Sigmoid colon (tissue), 7 donors: Measurements from ENCODE around the gene GDF15. TPM values are rescaled to one million over a fixed set of nuclear protein-coding genes. Genes with fewer than 3 reads are reported as not detected.
"Not testable (repeated sequence)": the region's sequence is repeated elsewhere in the genome, so short reads cannot be mapped to it uniquely, and the experiment has no call there.

Experiments
- DNase-seq: peaks from one replicate; pipeline ENCODE4 v3.0.0-alpha.2; 2019
- H3K27ac ChIP-seq, 4 donors: fragments of 200-600 bp; sonication (generic); one replicate each; pipeline ENCODE4 v1.5.1; 2016 to 2019; ENCODE audit warnings: mild to moderate bottlenecking in 1 of 4
- H3K27me3 ChIP-seq, 3 donors: fragments of 200-600 bp; sonication (generic); one replicate each; pipeline ENCODE4 v1.5.1; 2019; ENCODE audit warnings: mild to moderate bottlenecking in 1 of 3
- H3K36me3 ChIP-seq, 4 donors: fragments of 200-600 bp; sonication (generic); one replicate each; pipeline ENCODE4 v1.5.1; 2016 to 2019
- H3K4me1 ChIP-seq, 4 donors: fragments of 200-600 bp; sonication (generic); one replicate each; pipeline ENCODE4 v1.5.1; 2017 to 2019
- H3K4me3 ChIP-seq, 4 donors: fragments of 200-600 bp; sonication (generic); one replicate each; pipeline ENCODE4 v1.5.1; 2017 to 2019; ENCODE audit warnings: mild to moderate bottlenecking in 2 of 4, moderate library complexity in 1 of 4
- H3K9me3 ChIP-seq, 4 donors: fragments of 200-600 bp in 3 of 4; sonication (generic) in 3 of 4; one replicate each; pipeline versions ENCODE4 v1.5.1 to v1.6.1; 2013 to 2019
- CTCF ChIP-seq, 4 experiments: fragments of 450-650 bp in 3 of 4; fragments of 200-600 bp in 1 of 4; IDR thresholded peaks; one replicate each; pipeline ENCODE4 v1.5.1; 2016 to 2019; ENCODE audit warnings: antibody characterized with exemption in 4 of 4, mild to moderate bottlenecking in 3 of 4, moderate library complexity in 2 of 4
- EP300 ChIP-seq, 4 donors: sonication (generic); formaldehyde crosslinking; IDR thresholded peaks; one replicate each; pipeline ENCODE4 v1.6.1; 2017; ENCODE audit warnings: antibody characterized with exemption in 4 of 4
- POLR2A ChIP-seq, 2 donors: fragments of 450-650 bp; IDR thresholded peaks; one replicate each; pipeline ENCODE4 v1.6.1; 2016; ENCODE audit warnings: antibody characterized with exemption in 2 of 2, mild to moderate bottlenecking in 2 of 2, moderate library complexity in 2 of 2
- POLR2AphosphoS5 ChIP-seq, 4 donors: sonication (generic); formaldehyde crosslinking; IDR thresholded peaks; one replicate each; pipeline ENCODE4 v1.6.1; 2017; ENCODE audit warnings: antibody characterized with exemption in 4 of 4
- WGBS, 2 donors: extraction: QIAGEN DNeasy Blood & Tissue Kit; methylation state at CpG; one replicate each; pipeline ENCODE4 v1.1.7; 2013; 5-methylcytosine and 5-hydroxymethylcytosine counted together
- intact Hi-C: fragments of 100-400 bp; cut with DNase I; formaldehyde crosslinking; loops from one replicate; pipeline ENCODE4 v1.15.1; 2023
- polyA plus RNA-seq, 3 donors: library from polyadenylated mRNA; stranded (reverse); fragments of 200-250 nt; gene quantifications; one replicate each; pipeline ENCODE4 v1.2.3, GENCODE V29; 2013
- total RNA-seq, 4 donors: library from RNA; depleted of rRNA; stranded (reverse); fragments of >200 nt; gene quantifications; one replicate each; pipeline ENCODE4 v1.1.0, GENCODE V29; 2016
- donor health status: healthy with polysubstance abuse.
- donor health status: Bipolar disorder and iron deficiency.
- donor health status: healthy.

GDF15 gene
- total and polyA plus RNA-seq, 7 donors = 1.1 to 79.7 (median 7.2) TPM

- Histone ChIP-seq H3K27ac (peak overlapping the region in 3 of 4 donors; percentile 64 to 75 (median 70)), H3K4me3 (no peak overlapping the region), H3K4me1 (peaks cover 0 to 16% (median 13%) of the 10 kb centered on the region in 4 donors), H3K36me3 (peaks cover 0 to 46% (median 0%) of the 10 kb centered on the region in 4 donors), H3K27me3 (no peaks in the 10 kb centered on the region), H3K9me3 (no peaks in the 10 kb centered on the region)
- DNase-seq = no peak
- WGBS, 2 donors = 59 to 86% methylated on average over 6 of the region's 6 CpGs
- TF ChIP-seq EP300 (IDR thresholded peaks at IDR 0.05) (no peak), POLR2A (IDR thresholded peaks at IDR 0.05) (no peak), CTCF (IDR thresholded peaks at IDR 0.05) (no peak), POLR2AphosphoS5 (IDR thresholded peaks at IDR 0.05) (no peak)
- intact Hi-C loops = no loop called here
Observed at GRCh38 chr19:18363787-18364186, 22.2 kb upstream of the GDF15 start.

GRCh38 chr19:18364277-18364825 is 21.6 kb upstream of the GDF15 start:
- H3K9me3 ChIP-seq, DNase-seq, H3K27me3 ChIP-seq, intact Hi-C loops: not testable (repeated sequence)
- peaks cover 0 to 16% (median 13%) of the 10 kb centered on the region in 4 donors for H3K4me1 ChIP-seq
- WGBS, 2 donors = 24 to 55% methylated on average over 11 of the region's 11 CpGs
- H3K36me3 ChIP-seq = peaks cover 0 to 41% (median 0%) of the 10 kb centered on the region in 4 donors
- peak overlapping the region in 1 of 4 donors; percentile 19 for H3K4me3 ChIP-seq
- H3K27ac ChIP-seq = peak overlapping the region; percentile 47 to 75 (median 67)

GRCh38 chr19:18364826-18365528 is 21.0 kb upstream of the GDF15 start:
- H3K36me3 ChIP-seq = peaks cover 0 to 35% (median 0%) of the 10 kb centered on the region in 4 donors
- peak; percentile 87 for DNase-seq
- intact Hi-C loops = no loop called here
- peaks cover 0 to 16% (median 13%) of the 10 kb centered on the region in 4 donors for H3K4me1 ChIP-seq
- H3K9me3 ChIP-seq = no peaks in the 10 kb centered on the region
- WGBS, 2 donors = 6 to 28% methylated on average over 15 of the region's 15 CpGs
- peak overlapping the region; percentile 47 to 75 (median 67) for H3K27ac ChIP-seq
- H3K27me3 ChIP-seq = no peaks in the 10 kb centered on the region
- H3K4me3 ChIP-seq = peak overlapping the region in 1 of 4 donors; percentile 19
- TF ChIP-seq EP300 (IDR thresholded peaks at IDR 0.05) (peak in 2 of 4 donors; percentile 42 to 59), POLR2A (IDR thresholded peaks at IDR 0.05) (no peak), POLR2AphosphoS5 (IDR thresholded peaks at IDR 0.05) (peak in 3 of 4 donors; percentile 30 to 81 (median 30)), CTCF (IDR thresholded peaks at IDR 0.05) (no peak)

- intact Hi-C loops = no loop called here
- H3K27ac ChIP-seq = peak overlapping the region in 2 of 4 donors; percentile 47 to 75
Observed at GRCh38 chr19:18366021-18366435, 19.9 kb upstream of the GDF15 start.

More at GRCh38 chr19:18366021-18366435, 19.9 kb upstream of the GDF15 start:
- Histone ChIP-seq H3K36me3 (peaks cover 0 to 25% (median 0%) of the 10 kb centered on the region in 4 donors), H3K27me3 (no peaks in the 10 kb centered on the region), H3K4me1 (peaks cover 0 to 16% (median 13%) of the 10 kb centered on the region in 4 donors), H3K9me3 (no peaks in the 10 kb centered on the region), H3K4me3 (no peak overlapping the region)
- WGBS, 2 donors = 90 to 93% methylated on average over 2 of the region's 2 CpGs
- no peak for DNase-seq
- TF ChIP-seq EP300 (IDR thresholded peaks at IDR 0.05) = no peak
- TF ChIP-seq POLR2AphosphoS5 (IDR thresholded peaks at IDR 0.05) = no peak
- TF ChIP-seq CTCF (IDR thresholded peaks at IDR 0.05) = no peak
- TF ChIP-seq POLR2A (IDR thresholded peaks at IDR 0.05) = no peak
